HepG2 (cell line): ENCODE results near the gene CACNA1H. TPM values are rescaled to one million over a fixed set of nuclear protein-coding genes. Genes with fewer than 3 reads are reported as not detected.

Experiments used
- ATAC-seq: fragments of 200-7000 bp; cut with Tn5 transposase; 3 replicates; pipeline ENCODE4 v1.9.1; 2020; ENCODE audit warnings: mild to moderate bottlenecking, moderate library complexity
- BruUV-seq: library from RNA; stranded (reverse); fragments of 400-500 nt; replicated peaks from 2 replicates; lab custom pipeline; 2021; lab: Mats Ljungman, UMichigan
- CTCF ChIA-PET: fragments of 300-600 bp; formaldehyde crosslinking; extraction: SDS; loops from one replicate; lab custom pipeline; 2021; ENCODE audit warnings: low total read pairs, inconsistent platforms, low intra/inter-chr PET ratio; lab: Yijun Ruan, JAX
- POLR2A ChIA-PET: fragments of 350-600 bp; sonication (Branson Sonifier 250); formaldehyde crosslinking; loops from one replicate; lab custom pipeline; 2020; ENCODE audit warnings: antibody characterized with exemption, inconsistent platforms; lab: Yijun Ruan, JAX
- DNase-seq: peaks from one replicate; pipeline ENCODE4 v3.0.0-alpha.2; 2015; ENCODE audit warnings: low spot score
- FAIRE-seq: peaks from 3 replicates; lab custom pipeline; 2011; peaks lifted over from hg19 to GRCh38; lab: Jason Lieb, UNC
- H2AFZ ChIP-seq: one replicate; pipeline ENCODE4 v1.6.1; 2011; ENCODE audit warnings: low read length, inconsistent platforms
- H3K27ac ChIP-seq: fragments of 300-600 bp; 3 replicates; pipeline ENCODE4 v1.8.0; 2011; ENCODE audit warnings: mixed run types, mild to moderate bottlenecking, mixed read lengths, low read length, inconsistent platforms; ENCODE audit not compliant: insufficient read depth; ENCODE audit errors: extremely low read length
- H3K27me3 ChIP-seq, 2 experiments: fragments of 200-600 bp in 1 of 2; 2 replicates in 1 of 2; 3 replicates in 1 of 2; pipeline versions ENCODE4 v1.6.0 to v1.8.0; 2011; ENCODE audit warnings: low read length in 2 of 2, mild to moderate bottlenecking in 2 of 2, moderate library complexity in 2 of 2, inconsistent platforms in 1 of 2; ENCODE audit not compliant: insufficient read depth in 2 of 2, control insufficient read depth in 1 of 2
- H3K36me3 ChIP-seq, 2 experiments: fragments of 200-600 bp in 1 of 2; replicated peaks in 1 of 2; 2 replicates in 1 of 2; 3 replicates in 1 of 2; pipeline versions ENCODE4 v1.5.1 to v1.8.0; 2011; ENCODE audit warnings: low read length in 2 of 2, inconsistent platforms in 1 of 2; ENCODE audit not compliant: insufficient read depth in 2 of 2, control insufficient read depth in 1 of 2
- H3K4me1 ChIP-seq: 2 replicates; pipeline ENCODE4 v1.5.1; 2012; ENCODE audit warnings: low read length, inconsistent platforms; ENCODE audit not compliant: insufficient read depth
- H3K4me2 ChIP-seq: 2 replicates; pipeline ENCODE4 v1.6.0; 2011; ENCODE audit warnings: low read depth, low read length, inconsistent platforms
- H3K4me3 ChIP-seq, 3 experiments: fragments of 200-600 bp in 1 of 3; sonication (generic), shearing (Covaris generic) in 1 of 3; replicated peaks in 1 of 3; 2 replicates each; pipeline ENCODE4 v1.5.1; 2011 to 2016; ENCODE audit warnings: low read length in 3 of 3, inconsistent platforms in 2 of 3, low read depth in 2 of 3, mild to moderate bottlenecking in 2 of 3, control low read depth in 1 of 3, mixed read lengths in 1 of 3; ENCODE audit not compliant: insufficient read depth in 1 of 3
- H3K79me2 ChIP-seq: one replicate; pipeline ENCODE4 v1.6.1; 2011; ENCODE audit warnings: low read length, inconsistent platforms; ENCODE audit not compliant: insufficient read depth
- H3K9ac ChIP-seq: 2 replicates; pipeline ENCODE4 v1.6.0; 2011; ENCODE audit warnings: mild to moderate bottlenecking, low read depth, low read length, inconsistent platforms; ENCODE audit not compliant: insufficient read depth
- H3K9me3 ChIP-seq: 2 replicates; pipeline ENCODE4 v1.5.1; 2012; ENCODE audit warnings: mild to moderate bottlenecking, low read length
- H4K20me1 ChIP-seq: 2 replicates; pipeline ENCODE4 v1.6.0; 2011; ENCODE audit warnings: inconsistent platforms, mild to moderate bottlenecking, low read length, moderate library complexity; ENCODE audit not compliant: insufficient read depth
- FOXK2 ChIP-seq: fragments of 450-650 bp; IDR thresholded peaks from 2 replicates; pipeline ENCODE4 v1.6.1; 2016
- GATA4 ChIP-seq: sonication (generic); IDR thresholded peaks from 2 replicates; pipeline ENCODE4 v1.6.1; 2016; ENCODE audit warnings: antibody characterized with exemption, low read depth, borderline replicate concordance
- ZMYM2 ChIP-seq: sonication (generic); formaldehyde crosslinking; IDR thresholded peaks from 2 replicates; pipeline ENCODE4 v1.8.0; 2022; ENCODE audit warnings: mild to moderate bottlenecking, missing genetic modification reagents
- ZNF639 ChIP-seq: conservative IDR thresholded peaks from 2 replicates; pipeline ENCODE4 v1.6.1; 2018; ENCODE audit warnings: missing genetic modification reagents
- WGBS: methylation state at CpG from one replicate; pipeline ENCODE4 v1.1.6; 2017; ENCODE audit warnings: low lambda C conversion rate; 5-methylcytosine and 5-hydroxymethylcytosine counted together
- in situ Hi-C: cut with HindIII; loops from 2 replicates; pipeline ENCODE4 v1.10.0; 2017; ENCODE audit warnings: low pct_unique_long_range_greater_than_20kb; ENCODE audit not compliant: extremely low pct_ligation_motif_present
- intact Hi-C: fragments of 100-400 bp; cut with micrococcal nuclease; formaldehyde crosslinking; loops from one replicate; pipeline ENCODE4 v1.10.0; 2022; ENCODE audit not compliant: unreplicated experiment
- polyA plus RNA-seq, 8 experiments: library from polyadenylated mRNA; depleted of rRNA in 3 of 8; stranded (reverse) in 7 of 8; unstranded in 1 of 8; fragments of >200 nt; fragmentation: Illumina TruSeq in 4 of 8; extraction: Trizol in 4 of 8; gene quantifications; 2 replicates each; pipeline versions ENCODE4 v1.2.1 to v1.2.3, GENCODE V29; 2011 to 2016; ENCODE audit warnings: low read depth in 4 of 8, missing spikeins in 1 of 8, mixed read lengths in 1 of 8; ENCODE audit not compliant: insufficient read depth in 1 of 8
- total RNA-seq, 5 experiments: library from RNA; depleted of rRNA; stranded (reverse); fragments of >200 nt; fragmentation: Illumina TruSeq; extraction: Trizol; gene quantifications; 2 replicates each; pipeline ENCODE4 v1.2.3, GENCODE V29; 2016; ENCODE audit warnings: low read depth in 1 of 5
- TF ChIP-seq, protein P1 (sequence below): sonication (generic); formaldehyde crosslinking; IDR thresholded peaks from 2 replicates; pipeline ENCODE4 v1.8.0; 2022; ENCODE audit warnings: mild to moderate bottlenecking, missing genetic modification reagents, moderate library complexity

Gene CACNA1H
- total and polyA plus RNA-seq, 2 of the 13 experiments (the other 11 are each of a cell fraction or from before 2014, with no cell fraction given), result 0.40 to 1.8 TPM

DNA sequence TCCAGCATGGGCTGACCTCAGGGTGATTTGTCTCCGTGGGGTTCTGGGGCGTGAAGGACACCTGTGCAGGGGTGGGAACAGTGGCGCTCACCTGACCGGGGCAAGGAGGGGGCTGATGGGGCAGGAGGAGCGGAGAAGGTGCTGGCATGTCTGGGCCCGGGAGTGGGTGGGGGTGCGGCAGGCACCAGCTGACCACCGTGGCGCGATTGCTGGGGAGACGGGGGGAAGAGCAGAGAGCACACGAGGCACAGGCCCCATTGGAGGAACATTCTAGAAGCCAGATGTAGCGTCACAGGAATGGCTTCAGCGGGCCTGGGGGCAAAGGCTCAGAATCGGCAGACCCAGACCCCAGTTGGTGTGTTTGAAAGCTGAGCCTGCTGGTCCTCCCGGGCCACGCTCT, 12.1 kb downstream of the CACNA1H start (continued):
- TF ChIP-seq ZNF639 (CRISPR knock-in tag) (no peak), ZMYM2 (no peak), FOXK2 (no peak)
- TF ChIP-seq, protein P1, sequence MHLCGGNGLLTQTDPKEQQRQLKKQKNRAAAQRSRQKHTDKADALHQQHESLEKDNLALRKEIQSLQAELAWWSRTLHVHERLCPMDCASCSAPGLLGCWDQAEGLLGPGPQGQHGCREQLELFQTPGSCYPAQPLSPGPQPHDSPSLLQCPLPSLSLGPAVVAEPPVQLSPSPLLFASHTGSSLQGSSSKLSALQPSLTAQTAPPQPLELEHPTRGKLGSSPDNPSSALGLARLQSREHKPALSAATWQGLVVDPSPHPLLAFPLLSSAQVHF (CRISPR knock-in tag), result no peak

- WGBS, result 40% methylated on average over 1 of the region's 12 CpGs
- Histone ChIP-seq H3K9me3 (no peaks in the 10 kb centered on the region), H3K79me2 (no peaks in the 10 kb centered on the region), H3K9ac (no peak overlapping the region), H3K27me3 (peaks cover 2 to 47% of the 10 kb centered on the region in 2 experiments), H4K20me1 (peaks cover 3% of the 10 kb centered on the region; the same call in 1 of the 2 replicates), H2AFZ (no peak overlapping the region), H3K4me1 (peaks cover 6% of the 10 kb centered on the region; the same call in 1 of the 2 replicates), H3K27ac (no peak overlapping the region), H3K4me3 (no peak overlapping the region), H3K4me2 (no peak overlapping the region), H3K36me3 (no peaks in the 10 kb centered on the region)
- ATAC-seq (no peak), DNase-seq (no peak), FAIRE-seq (no peak)
- CTCF ChIA-PET, result no interaction called here
- BruUV-seq, result no TSS peak
- in situ Hi-C loops, result no loop called here
- POLR2A ChIA-PET, result no interaction called here
- no peak for TF ChIP-seq GATA4
- intact Hi-C loops, result no loop called here
Measured at GRCh38 chr16:1165511-1165910, 12.6 kb downstream of the CACNA1H start.
